HEK293T (cell line): ENCODE measurements around the gene UGT1A10.

Experiments
- ARNT ChIP-seq: fragments of 450-650 bp; IDR thresholded peaks from 2 replicates; pipeline ENCODE4 v1.6.1; 2017; ENCODE audit warnings: mild to moderate bottlenecking
- BHLHE40 ChIP-seq: fragments of 450-650 bp; IDR thresholded peaks from 2 replicates; pipeline ENCODE4 v1.6.1; 2016; ENCODE audit warnings: mild to moderate bottlenecking, moderate library complexity, borderline replicate concordance
- CTBP1 ChIP-seq: fragments of 450-650 bp; IDR thresholded peaks from 2 replicates; pipeline ENCODE4 v1.6.1; 2016; ENCODE audit warnings: borderline replicate concordance
- ELF4 ChIP-seq: fragments of 450-650 bp; IDR thresholded peaks from 2 replicates; pipeline ENCODE4 v1.6.1; 2017; ENCODE audit warnings: antibody characterized with exemption
- FOXA1 ChIP-seq: fragments of 450-650 bp; IDR thresholded peaks from 2 replicates; pipeline ENCODE4 v1.6.1; 2016; ENCODE audit warnings: mild to moderate bottlenecking
- FOXK2 ChIP-seq: fragments of 450-650 bp; IDR thresholded peaks from 2 replicates; pipeline ENCODE4 v1.6.1; 2016; ENCODE audit warnings: mild to moderate bottlenecking
- FOXM1 ChIP-seq: fragments of 450-650 bp; IDR thresholded peaks from 2 replicates; pipeline ENCODE4 v1.6.1; 2017; ENCODE audit warnings: mild to moderate bottlenecking, borderline replicate concordance
- HDGF ChIP-seq: fragments of 450-650 bp; IDR thresholded peaks from 2 replicates; pipeline ENCODE4 v1.6.1; 2017; ENCODE audit warnings: antibody characterized with exemption, borderline replicate concordance
- L3MBTL2 ChIP-seq: fragments of 450-650 bp; conservative IDR thresholded peaks from 2 replicates; pipeline ENCODE4 v1.6.1; 2016; ENCODE audit warnings: mild to moderate bottlenecking
- LEF1 ChIP-seq: fragments of 450-650 bp; IDR thresholded peaks from 2 replicates; pipeline ENCODE4 v1.6.1; 2017; ENCODE audit warnings: mild to moderate bottlenecking, borderline replicate concordance
- NFRKB ChIP-seq: fragments of 450-650 bp; IDR thresholded peaks from 2 replicates; pipeline ENCODE4 v1.6.1; 2016; ENCODE audit warnings: mild to moderate bottlenecking, moderate library complexity
- PKNOX1 ChIP-seq: fragments of 450-650 bp; IDR thresholded peaks from 2 replicates; pipeline ENCODE4 v1.6.1; 2016
- SP1 ChIP-seq: fragments of 450-650 bp; IDR thresholded peaks from 2 replicates; pipeline ENCODE4 v1.6.1; 2017
- TARDBP ChIP-seq: fragments of 450-650 bp; IDR thresholded peaks from 2 replicates; pipeline ENCODE4 v1.6.1; 2016

GRCh38 chr2:233692648-233693047 is 56.4 kb downstream of the UGT1A10 start, which contains the start of gene UGT1A6:
- TF ChIP-seq PKNOX1, result no peak
- TF ChIP-seq SP1, result no peak
- TF ChIP-seq NFRKB, result no peak
- no peak for TF ChIP-seq FOXM1
- TF ChIP-seq ARNT, result no peak
- no peak for TF ChIP-seq CTBP1
- TF ChIP-seq TARDBP, result no peak
- TF ChIP-seq BHLHE40, result no peak
- TF ChIP-seq LEF1, result no peak
- no peak for TF ChIP-seq HDGF
- TF ChIP-seq FOXA1, result no peak
- no peak for TF ChIP-seq L3MBTL2
- no peak for TF ChIP-seq FOXK2
- no peak for TF ChIP-seq ELF4
